Measurements from ENCODE around the gene STK31.
"Not testable (repeated sequence)": the region's sequence is repeated elsewhere in the genome, so short reads cannot be mapped to it uniquely, and the experiment has no call there.

STK31 gene

DNA sequence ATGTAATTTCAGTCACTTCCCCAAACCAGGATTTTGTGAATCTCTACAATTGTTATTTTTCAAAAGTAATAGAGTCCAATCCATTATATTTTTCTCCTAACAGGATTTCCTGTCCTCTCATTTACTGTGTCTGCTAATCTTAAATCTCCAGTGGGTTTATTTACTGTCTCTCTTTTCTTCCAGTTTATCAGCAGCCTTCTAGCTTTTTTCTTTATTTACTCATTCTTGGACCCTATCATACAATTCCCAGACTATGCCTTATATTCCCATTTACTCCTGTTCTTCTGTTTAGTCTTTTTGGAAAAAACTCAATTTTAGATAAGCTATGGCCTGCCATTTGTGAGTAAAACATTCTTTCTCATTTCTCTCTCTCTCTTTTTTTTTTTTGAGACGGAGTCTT lies 94.7 kb downstream of the STK31 start:
- no peak for DNase-seq

DNA sequence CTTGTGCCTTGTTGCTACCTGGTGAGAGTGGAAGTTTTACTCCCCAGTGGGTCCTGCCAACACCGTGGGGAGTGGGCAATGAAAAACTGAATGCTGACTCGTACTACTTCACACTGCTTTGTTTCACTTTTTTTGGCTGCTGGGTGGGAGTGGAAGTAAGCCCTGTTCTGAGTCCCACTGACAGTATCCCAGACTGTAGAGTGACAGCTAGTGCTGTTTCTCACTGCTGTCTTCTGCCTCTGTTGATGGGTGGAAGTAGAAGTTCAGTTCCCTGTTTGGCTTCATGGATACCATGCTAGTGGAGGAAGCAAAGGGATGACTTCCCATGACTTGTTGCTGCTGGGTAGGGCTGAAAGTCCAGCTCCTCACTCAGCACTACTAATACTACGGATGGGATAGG lies 98.4 kb downstream of the STK31 start:
- DNase-seq: no peak

DNA sequence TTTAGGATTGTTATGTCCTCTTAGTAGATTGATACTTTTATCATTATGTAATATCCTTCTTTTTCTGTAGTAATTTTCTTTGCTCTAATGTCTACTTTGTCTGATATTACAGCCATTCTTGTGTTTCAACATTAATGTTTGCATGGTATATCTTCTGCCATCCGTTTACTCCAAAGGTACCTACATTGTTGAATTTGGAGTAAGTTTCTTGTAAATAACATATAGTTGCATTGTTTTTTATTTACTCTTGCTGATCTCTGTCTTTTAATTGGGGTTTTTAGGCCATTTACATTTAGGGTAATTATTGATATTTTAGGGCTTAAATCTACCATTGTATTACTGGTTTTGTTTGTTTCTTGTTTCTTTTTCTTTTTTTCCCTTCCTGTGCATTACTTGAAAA lies 100.1 kb downstream of the STK31 start:
- DNase-seq: no peak

DNA sequence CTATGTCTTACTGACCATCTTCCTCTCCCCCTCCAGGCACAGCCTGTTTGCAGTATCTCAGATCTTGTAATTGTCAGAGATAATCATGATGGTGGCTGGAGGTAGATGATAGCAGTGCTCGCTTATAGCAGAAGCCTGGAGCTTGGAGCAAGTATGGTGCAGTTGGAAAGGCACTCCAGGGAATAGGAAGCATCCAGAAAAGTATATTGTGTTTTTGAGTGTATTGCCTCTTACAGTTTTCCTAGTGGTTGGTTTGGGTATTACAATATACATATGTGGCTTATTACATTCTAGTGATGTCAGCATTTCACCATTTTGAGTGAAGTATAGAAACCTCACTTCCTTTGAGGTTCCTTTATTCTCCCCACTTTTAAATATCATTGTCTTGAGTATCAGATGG lies 101.5 kb downstream of the STK31 start:
- DNase-seq: no peak

DNA sequence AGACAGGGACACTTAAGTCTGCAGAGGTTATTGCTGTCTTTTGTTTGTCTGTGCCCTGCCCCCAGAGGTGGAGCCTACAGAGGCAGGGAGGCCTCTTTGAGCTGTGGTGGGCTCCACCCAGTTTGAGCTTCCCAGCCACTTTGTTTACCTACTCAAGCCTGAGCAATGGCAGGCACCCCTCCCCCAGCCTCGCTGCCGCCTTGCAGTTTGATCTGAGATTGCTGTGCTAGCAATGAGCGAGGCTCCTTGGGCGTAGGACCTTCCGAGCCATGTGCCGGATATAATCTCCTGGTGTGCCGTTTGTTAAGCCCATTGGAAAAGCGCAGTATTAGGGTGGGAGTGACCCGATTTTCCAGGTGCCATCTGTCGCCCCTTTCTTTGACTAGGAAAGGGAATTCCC lies 118.1 kb downstream of the STK31 start:
- DNase-seq: not testable (repeated sequence)

DNA sequence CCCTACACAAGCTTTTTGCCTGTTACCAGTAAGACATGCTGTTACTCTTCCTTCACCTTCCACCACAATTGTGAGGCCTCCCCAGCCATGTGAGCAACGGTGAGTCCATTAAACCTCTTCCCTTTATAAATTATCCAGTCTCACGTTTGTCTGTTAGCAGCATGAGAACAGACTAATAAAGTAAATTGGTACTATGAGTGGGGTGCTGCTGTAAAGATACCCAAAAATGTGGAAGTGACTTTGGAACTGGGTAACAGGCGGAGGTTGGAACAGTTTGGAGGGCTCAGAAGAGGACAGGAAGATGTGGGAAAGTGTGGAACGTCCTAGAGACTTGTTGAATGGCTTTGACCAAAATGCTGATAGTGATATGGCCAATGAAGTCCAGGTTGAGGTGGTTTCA lies 122.7 kb downstream of the STK31 start:
- not testable (repeated sequence) for DNase-seq

DNA sequence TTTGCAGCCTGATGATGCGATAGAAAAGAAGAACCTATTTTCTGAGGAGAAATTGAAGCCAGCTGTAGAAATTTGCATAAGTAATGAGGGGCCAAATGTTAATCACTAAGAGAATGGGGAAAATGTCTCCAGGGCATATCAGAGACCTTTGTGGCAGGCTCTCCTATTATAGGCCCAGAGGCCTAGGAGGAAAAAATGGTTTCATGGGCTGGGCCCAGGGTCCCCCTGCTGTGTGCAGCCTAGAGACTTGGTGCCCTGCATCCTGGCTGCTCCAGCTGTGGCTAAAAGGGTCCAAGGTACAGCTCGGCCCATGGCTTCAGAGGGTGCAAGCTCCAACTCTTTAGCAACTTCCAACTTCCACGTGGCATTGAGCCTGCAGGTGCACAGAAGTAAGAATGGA lies 123.4 kb downstream of the STK31 start:
- no peak for DNase-seq

DNA sequence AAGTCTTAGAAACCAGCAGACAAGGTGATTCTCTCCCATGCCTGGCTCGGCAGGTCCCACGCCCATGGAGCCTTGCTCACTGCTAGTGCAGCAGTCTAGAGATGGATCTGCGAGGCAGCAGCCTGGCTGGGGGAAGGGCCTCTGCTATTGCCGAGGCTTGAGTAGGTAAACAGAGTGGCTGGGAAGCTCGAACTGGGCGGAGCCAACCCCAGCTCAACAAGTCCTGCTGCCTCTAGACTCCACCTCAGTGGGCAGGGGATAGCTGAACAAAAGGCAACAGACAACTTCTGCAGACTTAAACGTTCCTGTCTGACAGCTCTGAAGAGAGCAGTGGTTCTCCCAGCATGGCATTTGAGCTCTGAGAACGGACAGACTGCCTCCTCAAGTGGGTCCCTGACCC lies 134.8 kb downstream of the STK31 start:
- not testable (repeated sequence) for DNase-seq

DNA sequence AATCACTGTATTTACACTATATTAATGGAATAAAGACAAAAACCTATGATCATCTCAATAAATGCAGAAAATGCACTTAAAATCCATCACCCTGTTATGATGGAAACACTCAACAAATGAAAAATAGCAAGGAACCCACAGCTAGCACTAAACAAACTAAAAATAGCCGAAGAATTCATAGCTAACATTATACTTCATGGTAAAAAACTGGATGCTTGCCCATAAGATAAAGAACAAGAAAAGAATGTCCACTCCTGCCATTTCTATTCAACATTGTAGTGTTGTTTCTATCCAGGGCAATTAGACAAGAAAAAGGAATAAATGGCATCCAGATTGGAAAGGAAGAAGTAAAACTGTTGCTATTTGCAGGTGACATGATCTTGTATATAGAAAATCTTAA lies 142.1 kb downstream of the STK31 start:
- DNase-seq: no peak

DNA sequence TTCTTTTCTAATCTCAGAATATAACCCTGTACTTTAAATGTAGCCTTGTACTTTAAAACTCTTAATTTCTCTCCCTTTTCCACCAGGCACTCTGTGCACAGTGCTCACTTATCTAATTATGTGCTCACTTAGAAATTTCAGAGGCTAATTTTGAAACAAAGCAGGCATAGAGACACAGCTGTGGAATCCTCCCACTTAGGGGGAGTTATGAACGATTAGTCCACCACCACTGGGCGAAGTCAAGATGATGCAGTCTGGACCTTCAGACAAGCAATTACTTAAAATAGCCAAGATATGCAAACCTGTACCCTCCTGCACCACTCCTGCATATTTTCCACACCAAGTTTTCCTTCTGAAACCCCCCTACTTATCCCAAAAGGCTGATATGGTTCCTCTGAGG lies 143.0 kb downstream of the STK31 start:
- DNase-seq: no peak

DNA sequence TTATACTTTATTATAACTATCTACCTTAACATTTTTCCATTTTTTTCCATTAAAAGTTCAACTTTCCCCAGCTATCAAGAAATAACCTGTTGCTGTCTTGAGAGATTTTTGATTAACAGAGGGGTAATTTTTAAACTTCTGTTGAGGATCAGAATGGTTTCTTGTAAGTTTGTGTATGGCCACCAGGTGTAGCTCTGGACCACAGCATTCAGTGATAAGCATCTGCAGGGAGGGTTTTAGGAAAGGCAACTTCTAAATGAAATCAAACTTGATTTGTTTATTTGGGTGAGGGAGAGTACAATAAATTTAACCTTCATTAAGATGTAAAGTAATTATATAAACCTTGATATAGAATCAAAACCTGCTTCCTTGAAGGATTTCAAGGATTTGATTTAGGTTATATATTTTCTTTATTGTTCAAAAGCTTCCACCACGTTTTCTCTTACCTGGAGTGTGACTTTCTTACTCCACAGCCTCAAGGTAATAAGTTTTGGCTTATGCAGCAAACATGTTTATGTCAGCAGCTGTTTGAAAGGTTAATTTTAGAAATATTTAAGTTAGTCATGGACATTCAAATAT lies 153.3 kb downstream of the STK31 start:
- DNase-seq: peak in 1 of 6 experiments; percentile 1

DNA sequence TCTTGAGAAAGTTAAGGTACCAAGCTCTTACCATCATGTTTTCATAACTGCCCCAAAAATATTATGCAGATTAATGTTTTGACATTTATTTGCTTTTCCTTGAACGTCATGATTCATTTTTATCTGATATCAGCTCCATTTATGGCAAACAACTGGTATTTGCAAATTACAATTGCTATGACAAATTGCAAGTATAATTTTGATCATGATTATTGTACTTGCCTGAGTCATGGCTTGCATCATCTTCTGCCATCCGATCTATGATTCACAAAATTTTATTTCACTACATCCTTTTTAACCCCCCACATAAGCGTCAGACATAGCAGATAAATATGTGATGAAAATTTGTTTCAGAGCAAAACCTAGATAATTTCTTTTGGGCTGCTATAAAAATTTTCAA lies 155.0 kb downstream of the STK31 start:
- no peak for DNase-seq

DNA sequence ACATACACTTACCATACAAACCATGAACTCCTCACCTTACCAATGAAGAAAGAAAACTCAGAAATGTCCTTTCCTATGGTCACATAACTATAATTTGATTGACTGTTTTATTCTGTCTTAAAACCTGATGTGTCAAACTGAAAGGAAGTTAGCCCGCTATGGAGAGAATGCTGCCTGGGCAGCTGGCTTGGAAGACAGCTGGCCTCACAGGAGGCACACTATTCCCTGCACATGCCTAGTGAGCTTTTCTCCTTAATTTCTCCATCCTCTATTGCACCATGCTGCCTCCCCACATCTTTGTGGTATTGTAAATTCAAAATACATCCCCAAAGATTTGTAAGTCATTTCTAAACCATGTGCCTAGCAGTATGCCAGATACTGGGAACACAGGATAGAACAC lies 163.3 kb downstream of the STK31 start:
- no peak for DNase-seq

DNA sequence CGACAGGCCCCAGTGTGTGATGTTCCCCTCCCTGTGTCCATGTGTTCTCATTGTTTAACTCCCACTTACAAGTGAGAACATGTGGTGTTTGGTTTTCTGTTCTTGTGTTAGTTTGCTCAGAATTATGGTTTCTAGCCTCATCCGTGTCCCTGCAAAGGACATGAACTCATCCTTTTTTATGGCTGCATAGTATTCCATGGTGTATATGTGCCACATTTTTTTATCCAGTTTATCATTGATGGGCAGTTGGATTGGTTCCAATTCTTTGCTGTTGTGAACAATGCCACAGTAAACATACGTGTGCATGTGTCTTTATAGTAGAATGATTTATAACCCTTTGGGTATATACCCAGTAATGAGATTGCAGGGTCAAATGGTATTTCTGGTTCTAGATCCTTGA lies 166.5 kb downstream of the STK31 start:
- not testable (repeated sequence) for DNase-seq
